AG09319 (cell line): Measurements from ENCODE around the gene STX11.

Experiments used
- DNase-seq: peaks from one replicate; pipeline ENCODE4 v3.0.0-alpha.2; 2010; ENCODE audit warnings: low read depth; ENCODE audit errors: extremely low read depth
- CTCF ChIP-seq: IDR thresholded peaks from 2 replicates; pipeline ENCODE4 v1.5.1; 2011; ENCODE audit warnings: low read depth, mild to moderate bottlenecking, inconsistent platforms, low read length, moderate library complexity

The STX11 gene

GRCh38 chr6:144150710-144151657 is 667 bp downstream of the STX11 start:
- TF ChIP-seq CTCF, result no peak; the same call in 1 of the 2 replicates
- no peak for DNase-seq

- DNase-seq, result no peak
- no peak for TF ChIP-seq CTCF
Observed at GRCh38 chr6:144152334-144152900, 2.1 kb downstream of the STX11 start.

- no peak for DNase-seq
- TF ChIP-seq CTCF, result no peak
Observed at GRCh38 chr6:144153260-144153659, 2.9 kb downstream of the STX11 start.

GRCh38 chr6:144153971-144154370 is 3.7 kb downstream of the STX11 start:
- DNase-seq, result no peak
- TF ChIP-seq CTCF, result no peak

- DNase-seq, result no peak
- TF ChIP-seq CTCF, result no peak
Observed at GRCh38 chr6:144155529-144155928, 5.2 kb downstream of the STX11 start.

- peak; percentile 20 for DNase-seq
- TF ChIP-seq CTCF, result no peak
Observed at GRCh38 chr6:144156338-144156737, 6.0 kb downstream of the STX11 start.

- DNase-seq, result no peak
- TF ChIP-seq CTCF, result no peak
Observed at GRCh38 chr6:144156991-144157390, 6.7 kb downstream of the STX11 start.
